ENCODE results near the gene PPM1L. TPM values are rescaled to one million over a fixed set of nuclear protein-coding genes. Genes with fewer than 3 reads are reported as not detected.

PPM1L gene
- total and polyA plus RNA-seq, 10 of the 15 experiments (the other 5 are each of a cell fraction or from before 2014, with no cell fraction given) = under 0.01 to 0.33 (median 0.06) TPM; not detected in 1

DNA sequence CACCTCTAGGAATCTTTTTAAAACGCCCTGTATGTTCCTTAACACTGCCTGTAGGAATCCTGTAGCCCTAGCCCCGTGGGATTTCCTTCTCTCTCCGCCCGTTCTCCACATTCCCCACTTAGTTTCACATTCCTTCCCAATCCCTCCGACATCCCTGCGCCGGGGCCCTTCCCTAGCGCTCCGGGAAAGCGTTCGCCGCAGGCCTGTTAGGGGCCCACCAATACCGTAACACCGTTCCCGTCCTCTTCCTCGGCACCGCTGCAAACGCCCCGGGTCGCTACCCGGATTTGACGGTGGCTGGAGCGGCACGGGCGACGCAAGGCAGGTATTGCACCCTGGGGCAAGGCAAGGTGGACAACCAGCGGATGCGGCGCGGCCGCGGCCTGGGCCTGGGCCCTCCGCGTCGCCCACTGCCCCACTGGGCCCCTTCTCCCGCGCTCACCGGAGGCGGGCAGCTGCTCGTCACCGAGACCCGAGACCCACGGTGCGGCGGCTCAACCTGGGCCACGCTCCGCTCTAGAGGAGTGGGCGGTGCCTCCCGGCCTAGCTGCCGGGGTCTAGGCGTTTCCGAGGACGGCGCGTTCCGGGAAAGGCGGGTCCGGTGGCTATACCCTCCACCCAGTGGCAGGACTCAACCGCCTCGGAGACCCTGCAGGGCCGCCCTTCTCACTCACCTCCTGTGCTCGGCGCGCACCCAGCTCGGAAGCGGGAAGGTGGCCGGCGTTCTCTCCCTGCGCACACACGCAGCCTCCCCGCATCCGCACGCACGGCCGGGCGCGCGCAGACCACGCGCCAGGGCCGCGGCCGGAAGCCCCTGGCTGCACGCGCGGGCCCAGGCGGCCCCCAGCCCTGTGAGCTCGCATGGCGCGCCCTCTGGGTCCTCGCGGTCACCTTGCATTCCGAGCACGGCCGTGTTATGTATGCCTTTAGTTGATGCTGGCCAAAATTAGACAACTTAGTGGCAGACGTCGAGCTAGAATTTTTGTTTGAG is 348.8 kb downstream of the PPM1L start, which contains the start of gene B3GALNT1:
TSS of gene B3GALNT1 (minus strand) at position 789 of the 991 bp plus-strand sequence. CDS start 18,595 bp downstream, outside the sequence.
- TF ChIP-seq HDGF (IDR thresholded peaks at IDR 0.05) (no peak), TCF3 (IDR thresholded peaks at IDR 0.05; ENCODE audit: borderline replicate concordance, insufficient read depth, low read depth, low read length) (0 out of 2 replicates have a peak, but pooled peaks have one; percentile 1), POLR2AphosphoS2 (IDR thresholded peaks at IDR 0.05; ENCODE audit: low read depth, low read length) (no peak), SUZ12 (IDR thresholded peaks at IDR 0.05; ENCODE audit: unreplicated experiment) (peak; percentile 24)
- H3K4me3 ChIP-seq = peak within 1 kb of the TSS; percentile 50; the same call in 1 of the 2 replicates
- no peak within 1 kb of the TSS for H3K27ac ChIP-seq (ENCODE audit: control insufficient read depth, insufficient read depth)
- FAIRE-seq (no peak), ATAC-seq (peak; percentile 73), DNase-seq (ENCODE audit: low read depth, low spot score) (no peak)
- ChIA-PET CTCF (no interaction called here), RAD21 (ENCODE audit: unreplicated experiment) (no interaction called here), SMC1A (ENCODE audit: uncharacterized antibody, unreplicated experiment) (no interaction called here), POLR2A (interaction anchor here (0.6 kb wide), 1 partner anchor 136 kb away, joined by 3 read pairs; no protein-coding TSS in a partner anchor)
- WGBS (ENCODE audit: insufficient coverage, insufficient replicate concordance, low lambda C conversion rate, missing lambda C conversion rate) = 6% methylated on average over 81 of the region's 97 CpGs
- BruUV-seq (replicated peaks) = no TSS peak
- H2AFZ ChIP-seq (ENCODE audit: control insufficient read depth, low read depth, low read length) = peak within 1 kb of the TSS; percentile 75
- in situ Hi-C loops (cut with MboI) (no loop called here), intact Hi-C loops (cut with micrococcal nuclease; ENCODE audit: unreplicated experiment) (no loop called here)
- no peaks in the 10 kb centered on the region for H3K4me1 ChIP-seq (ENCODE audit: control insufficient read depth, insufficient read depth, low read length)
- H3K4me2 ChIP-seq (ENCODE audit: control insufficient read depth, insufficient read depth) = peak within 1 kb of the TSS; percentile 80
- peaks cover 0 to 1% of the 10 kb centered on the region in 2 experiments; a peak in 1 of 4 replicates for H3K27me3 ChIP-seq (replicated peaks in 1 of 2; ENCODE audit: control insufficient read depth in 2 of 2, insufficient read depth in 2 of 2, low read length in 1 of 2)
- no peaks in the 10 kb centered on the region for H4K20me1 ChIP-seq (ENCODE audit: control insufficient read depth, insufficient read depth)
- H3K79me2 ChIP-seq (ENCODE audit: control insufficient read depth, insufficient read depth, low read length) = no peaks in the 10 kb centered on the region
- no peaks in the 10 kb centered on the region for H3K9me3 ChIP-seq (replicated peaks; ENCODE audit: control insufficient read depth, insufficient read depth, low read length)
- peak within 1 kb of the TSS; percentile 50; the same call in 1 of the 2 replicates for H3K9ac ChIP-seq (ENCODE audit: control insufficient read depth, insufficient read depth, low read length)
- no peaks in the 10 kb centered on the region for H3K36me3 ChIP-seq (ENCODE audit: control insufficient read depth in 2 of 2, insufficient read depth in 2 of 2, low read length in 1 of 2)

DNA sequence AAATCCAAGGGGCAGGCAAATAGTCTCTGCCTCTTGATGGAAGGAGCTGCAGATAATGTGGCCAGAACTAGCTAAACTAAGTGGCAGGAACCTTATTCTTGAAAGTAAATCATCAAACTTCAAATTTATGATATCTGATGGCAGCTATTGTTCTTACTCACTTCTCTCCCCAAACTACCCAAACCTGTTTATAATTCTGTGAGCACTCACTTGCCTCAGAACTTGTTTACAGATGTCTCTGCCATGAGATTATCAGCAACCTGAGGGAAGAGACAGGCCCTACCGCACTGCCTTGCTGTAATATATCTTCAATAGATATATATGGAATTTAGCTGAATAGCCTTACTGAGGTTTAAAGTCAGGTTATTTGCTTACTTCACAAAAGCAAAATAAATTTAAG is 351.3 kb downstream of the PPM1L start:
- no peak overlapping the region for H3K4me2 ChIP-seq (ENCODE audit: control insufficient read depth, insufficient read depth)
- ChIA-PET POLR2A (no interaction called here), RAD21 (ENCODE audit: unreplicated experiment) (no interaction called here), SMC1A (ENCODE audit: uncharacterized antibody, unreplicated experiment) (no interaction called here), CTCF (interaction anchor here (1.9 kb wide), 1 partner anchor 10 kb away, joined by 8 read pairs; no protein-coding TSS in a partner anchor)
- FAIRE-seq (no peak), DNase-seq (ENCODE audit: low read depth, low spot score) (no peak), ATAC-seq (no peak)
- no peak overlapping the region for H3K4me3 ChIP-seq
- no peaks in the 10 kb centered on the region for H3K79me2 ChIP-seq (ENCODE audit: control insufficient read depth, insufficient read depth, low read length)
- no peak overlapping the region for H3K9ac ChIP-seq (ENCODE audit: control insufficient read depth, insufficient read depth, low read length)
- 91% methylated on average over 1 of the region's 1 CpG for WGBS (ENCODE audit: insufficient coverage, insufficient replicate concordance, low lambda C conversion rate, missing lambda C conversion rate)
- BruUV-seq (replicated peaks) = no TSS peak
- H3K9me3 ChIP-seq (replicated peaks; ENCODE audit: control insufficient read depth, insufficient read depth, low read length) = no peaks in the 10 kb centered on the region
- no peak overlapping the region for H2AFZ ChIP-seq (ENCODE audit: control insufficient read depth, low read depth, low read length)
- peaks cover 0 to 1% of the 10 kb centered on the region in 2 experiments; a peak in 1 of 4 replicates for H3K27me3 ChIP-seq (replicated peaks in 1 of 2; ENCODE audit: control insufficient read depth in 2 of 2, insufficient read depth in 2 of 2, low read length in 1 of 2)
- no peaks in the 10 kb centered on the region for H4K20me1 ChIP-seq (ENCODE audit: control insufficient read depth, insufficient read depth)
- intact Hi-C loops (cut with micrococcal nuclease; ENCODE audit: unreplicated experiment) = no loop called here
- H3K4me1 ChIP-seq (ENCODE audit: control insufficient read depth, insufficient read depth, low read length) = no peaks in the 10 kb centered on the region
- in situ Hi-C loops (cut with MboI) = no loop called here
- no peak overlapping the region for H3K27ac ChIP-seq (ENCODE audit: control insufficient read depth, insufficient read depth)
- H3K36me3 ChIP-seq (ENCODE audit: control insufficient read depth in 2 of 2, insufficient read depth in 2 of 2, low read length in 1 of 2) = no peaks in the 10 kb centered on the region
- TF ChIP-seq RUNX3 (IDR thresholded peaks at IDR 0.05; ENCODE audit: low read length) (no peak), ZZZ3 (IDR thresholded peaks at IDR 0.05; ENCODE audit: control insufficient read depth, insufficient read length, low read depth) (no peak), RAD21 (IDR thresholded peaks at IDR 0.05; ENCODE audit: insufficient read depth, low read depth, low read length) (no peak), EZH2 (IDR thresholded peaks at IDR 0.05; ENCODE audit: borderline replicate concordance, control insufficient read depth, low read depth, low read length) (no peak), RELA (IDR thresholded peaks at IDR 0.05; ENCODE audit: borderline replicate concordance, partially characterized antibody) (no peak), GABPA (IDR thresholded peaks at IDR 0.05; ENCODE audit: low read depth) (no peak), MEF2A (IDR thresholded peaks at IDR 0.05; ENCODE audit: insufficient read depth, low read depth, low read length) (no peak), SUZ12 (IDR thresholded peaks at IDR 0.05; ENCODE audit: unreplicated experiment) (no peak), MTA3 (IDR thresholded peaks at IDR 0.05; ENCODE audit: borderline replicate concordance, low read length) (no peak), HDAC2 (IDR thresholded peaks at IDR 0.05) (no peak), GATAD2B (conservative IDR thresholded peaks at IDR 0.05; ENCODE audit: low read depth) (no peak), ZSCAN29 (IDR thresholded peaks at IDR 0.05) (no peak), SREBF1 (IDR thresholded peaks at IDR 0.05; ENCODE audit: low read length) (no peak), CHD4 (IDR thresholded peaks at IDR 0.05) (no peak)

All from GM12878 (cell line).